Muscle layer of colon (tissue), 2 donors: Measurements from ENCODE around the gene DDX39B.
"Not testable (repeated sequence)": the region's sequence is repeated elsewhere in the genome, so short reads cannot be mapped to it uniquely, and the experiment has no call there.

Experiments
- H3K27ac ChIP-seq: one replicate; pipeline ENCODE4 v1.7.0; 2013; ENCODE audit warnings: low read depth, mild to moderate bottlenecking, low read length, moderate library complexity
- H3K27me3 ChIP-seq, 2 donors: one replicate each; pipeline ENCODE4 v1.7.0; 2013; ENCODE audit warnings: low read length in 2 of 2, mild to moderate bottlenecking in 2 of 2; ENCODE audit not compliant: insufficient read depth in 2 of 2, control insufficient read depth in 1 of 2
- H3K36me3 ChIP-seq: one replicate; pipeline ENCODE4 v1.7.0; 2013; ENCODE audit warnings: mild to moderate bottlenecking, low read length; ENCODE audit not compliant: insufficient read depth
- H3K4me1 ChIP-seq: one replicate; pipeline ENCODE4 v1.7.0; 2013; ENCODE audit warnings: mild to moderate bottlenecking, low read length; ENCODE audit not compliant: insufficient read depth
- H3K4me3 ChIP-seq, 2 donors: one replicate each; pipeline ENCODE4 v1.7.0; 2013; ENCODE audit warnings: low read length in 2 of 2, low read depth in 1 of 2, mild to moderate bottlenecking in 1 of 2, moderate library complexity in 1 of 2
- H3K9ac ChIP-seq: one replicate; pipeline ENCODE4 v1.7.0; 2013; ENCODE audit warnings: low read length
- H3K9me3 ChIP-seq: one replicate; pipeline ENCODE4 v1.7.0; 2013; ENCODE audit warnings: mild to moderate bottlenecking, low read length
- donor health status: abdominal sarcoma.
- donor health status: Adenocarcinoma of cecum.

DDX39B gene

DNA sequence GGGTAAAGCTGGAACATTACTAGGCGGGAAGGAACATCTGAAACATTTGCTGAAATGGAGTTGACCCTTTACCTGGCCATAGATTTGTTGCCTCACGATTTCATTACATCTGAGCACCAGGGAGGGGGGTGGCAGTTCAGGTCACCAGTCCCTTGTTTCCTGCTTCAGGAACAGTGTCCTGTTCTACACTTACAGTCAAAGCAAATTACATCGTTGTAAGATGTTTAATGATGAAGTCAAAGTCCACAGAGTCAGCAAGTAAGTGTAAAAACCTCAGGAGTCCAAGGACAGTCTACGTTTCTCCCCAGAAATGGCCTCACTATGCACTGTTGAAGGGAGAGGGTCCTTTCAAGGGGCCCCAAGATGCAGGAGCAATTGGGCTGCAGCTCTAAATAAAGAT is 52.7 kb downstream of the DDX39B start:
- Histone ChIP-seq H3K27ac (no peak overlapping the region), H3K9me3 (no peaks in the 10 kb centered on the region), H3K36me3 (no peaks in the 10 kb centered on the region), H3K27me3 (peaks cover 0 to 21% of the 10 kb centered on the region in 2 donors), H3K4me3 (no peak overlapping the region), H3K4me1 (peaks cover 6% of the 10 kb centered on the region), H3K9ac (no peak overlapping the region)

DNA sequence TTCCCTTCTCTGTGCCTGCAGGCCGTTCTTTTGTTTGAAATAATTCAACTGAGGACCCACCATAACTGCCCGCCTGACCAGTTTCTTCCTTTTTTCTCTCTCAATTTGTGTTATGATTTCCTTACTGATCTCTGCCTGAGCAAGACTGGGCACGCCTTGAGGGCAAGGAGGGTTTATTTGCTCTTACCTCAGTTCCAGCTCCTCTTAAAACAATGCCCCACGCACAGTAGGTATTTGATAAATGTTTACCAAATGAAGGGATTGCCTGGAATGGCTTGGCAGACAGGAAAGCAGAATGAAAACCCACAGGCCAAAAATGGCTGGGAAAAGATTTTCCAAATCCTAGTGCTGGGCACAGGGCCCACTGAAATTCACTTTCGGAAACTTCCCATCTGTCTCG is 54.1 kb downstream of the DDX39B start:
- not testable (repeated sequence) for H3K9ac ChIP-seq, H3K4me1 ChIP-seq
- H3K27me3 ChIP-seq = peaks cover 0 to 13% of the 10 kb centered on the region in 2 donors

GRCh38 chr6:31486065-31486837 is 55.6 kb downstream of the DDX39B start:
- H3K9ac ChIP-seq = not testable (repeated sequence)

More for the DNA sequence above, 54.1 kb downstream of the DDX39B start:
- not testable (repeated sequence) for H3K9me3 ChIP-seq, H3K27ac ChIP-seq, H3K4me3 ChIP-seq, H3K36me3 ChIP-seq

DNA sequence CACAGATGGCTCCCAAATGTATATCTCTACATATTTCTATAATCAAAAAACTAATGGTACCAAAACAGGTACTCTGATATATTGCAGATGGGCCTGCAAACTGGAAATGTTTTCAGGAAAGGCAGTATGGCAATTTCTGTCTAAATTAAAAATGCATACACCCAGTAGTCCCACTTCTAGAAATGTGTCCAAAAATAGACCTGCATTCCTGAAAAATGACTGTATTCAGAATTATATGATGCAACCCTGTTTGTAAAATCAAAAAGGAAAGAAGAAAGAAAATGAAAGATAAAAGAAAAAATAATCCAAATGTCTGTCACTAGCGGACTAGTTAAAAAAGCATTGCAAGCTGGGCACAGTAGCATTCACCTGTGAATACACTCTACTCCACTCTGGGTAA is 56.7 kb downstream of the DDX39B start:
- H3K9ac ChIP-seq = no peak overlapping the region
- H3K4me1 ChIP-seq = no peaks in the 10 kb centered on the region
- H3K9me3 ChIP-seq = no peaks in the 10 kb centered on the region
- no peak overlapping the region for H3K27ac ChIP-seq
- no peaks in the 10 kb centered on the region for H3K36me3 ChIP-seq
- peaks cover 0 to 1% of the 10 kb centered on the region in 2 donors for H3K27me3 ChIP-seq
- H3K4me3 ChIP-seq = no peak overlapping the region

More at GRCh38 chr6:31486065-31486837, 55.6 kb downstream of the DDX39B start:
- not testable (repeated sequence) for H3K4me1 ChIP-seq, H3K9me3 ChIP-seq, H3K4me3 ChIP-seq, H3K27ac ChIP-seq, H3K36me3 ChIP-seq
- H3K27me3 ChIP-seq = peaks cover 0 to 13% of the 10 kb centered on the region in 2 donors

- Histone ChIP-seq H3K4me3 (no peak overlapping the region), H3K9ac (no peak overlapping the region), H3K27ac (no peak overlapping the region), H3K9me3 (no peaks in the 10 kb centered on the region), H3K27me3 (no peaks in the 10 kb centered on the region), H3K4me1 (no peaks in the 10 kb centered on the region), H3K36me3 (no peaks in the 10 kb centered on the region)
Measured at GRCh38 chr6:31483392-31483791, 58.4 kb downstream of the DDX39B start.

GRCh38 chr6:31480574-31480973 is 61.2 kb downstream of the DDX39B start:
- no peak overlapping the region for H3K27ac ChIP-seq
- no peak overlapping the region for H3K9ac ChIP-seq
- no peaks in the 10 kb centered on the region for H3K9me3 ChIP-seq
- no peaks in the 10 kb centered on the region for H3K4me1 ChIP-seq
- no peaks in the 10 kb centered on the region for H3K27me3 ChIP-seq
- H3K4me3 ChIP-seq = no peak overlapping the region
- H3K36me3 ChIP-seq = no peaks in the 10 kb centered on the region
